NK-92 (cell line): ENCODE results near the gene ATRN.

Source experiments
- DNase-seq: peaks from one replicate; lab custom pipeline; 2025; ENCODE audit not compliant: unreplicated experiment; lab: John Stamatoyannopoulos, UW

Gene ATRN

GRCh38 chr20:3692706-3693294 is 222.0 kb downstream of the ATRN start:
- no peak for DNase-seq

- no peak for DNase-seq
These were observed 222.6 kb downstream of the ATRN start for GRCh38 chr20:3693376-3693775.

GRCh38 chr20:3694864-3695263 is 224.0 kb downstream of the ATRN start:
- no peak for DNase-seq

GRCh38 chr20:3696200-3696599 is 225.4 kb downstream of the ATRN start:
- no peak for DNase-seq

GRCh38 chr20:3696745-3697587 is 226.1 kb downstream of the ATRN start:
- DNase-seq: no peak

- DNase-seq: no peak
These were observed 226.9 kb downstream of the ATRN start for GRCh38 chr20:3697588-3698305.

GRCh38 chr20:3698591-3699001 is 227.8 kb downstream of the ATRN start:
- DNase-seq: no peak

- DNase-seq: no peak
These were observed 228.2 kb downstream of the ATRN start for GRCh38 chr20:3699037-3699436.
